ENCODE data around the gene ATP11A.

Gene ATP11A

GRCh38 chr13:112813552-112813951, 123.7 kb downstream of the ATP11A start:
- Histone ChIP-seq H2BK120ac (ENCODE audit: insufficient read depth, low read length, poor library complexity) (no peak overlapping the region), H4K91ac (ENCODE audit: low read depth, low read length) (no peak overlapping the region), H2BK12ac (ENCODE audit: low read length) (no peak overlapping the region), H3K14ac (ENCODE audit: low read length) (no peak overlapping the region), H2AFZ (ENCODE audit: insufficient read depth, low read length, poor library complexity) (no peak overlapping the region), H3K4me1 (ENCODE audit: control insufficient read depth in 1 of 2, insufficient read depth in 2 of 2, low read length in 2 of 2) (peaks cover 0 to 7% of the 10 kb centered on the region in 2 experiments), H3K79me2 (ENCODE audit: control insufficient read depth, insufficient read depth, low read length, poor library complexity) (no peaks in the 10 kb centered on the region), H3K23ac (ENCODE audit: low read length) (no peak overlapping the region), H2BK5ac (ENCODE audit: low read depth, low read length, poor library complexity) (no peak overlapping the region), H2AK5ac (ENCODE audit: low read length) (no peak overlapping the region), H3K9me3 (ENCODE audit: insufficient read depth, low read depth, low read length) (peaks cover 19% of the 10 kb centered on the region), H3K27me3 (ENCODE audit: insufficient read depth, low read length) (no peaks in the 10 kb centered on the region), H3K79me1 (ENCODE audit: low read length) (no peaks in the 10 kb centered on the region), H3K27ac (ENCODE audit: low read depth, low read length) (no peak overlapping the region), H3K36me3 (ENCODE audit: control insufficient read depth in 1 of 2, insufficient read depth in 2 of 2, low read length in 2 of 2) (peaks cover 33 to 40% of the 10 kb centered on the region in 2 experiments), H4K12ac (ENCODE audit: low read depth, low read length) (no peak overlapping the region), H3K9ac (ENCODE audit: low read length) (no peak overlapping the region), H4K8ac (ENCODE audit: low read depth, low read length) (no peak overlapping the region), H3K4me3 (ENCODE audit: low read depth, low read length) (no peak overlapping the region), H3K4ac (ENCODE audit: low read depth, low read length) (no peak overlapping the region), H3K4me2 (ENCODE audit: low read length) (no peak overlapping the region), H3K18ac (ENCODE audit: low read length) (no peak overlapping the region)
- WGBS (ENCODE audit: extremely low coverage, insufficient coverage, insufficient read length): no CpG with 5 or more reads among the region's 8 CpGs
- no peak for DNase-seq

GRCh38 chr13:112814905-112815585, 125.2 kb downstream of the ATP11A start:
- peaks cover 3 to 9% of the 10 kb centered on the region in 2 experiments for H3K4me1 ChIP-seq (ENCODE audit: control insufficient read depth in 1 of 2, insufficient read depth in 2 of 2, low read length in 2 of 2)
- H3K9me3 ChIP-seq (ENCODE audit: insufficient read depth, low read depth, low read length): peaks cover 20% of the 10 kb centered on the region
- H2BK5ac ChIP-seq (ENCODE audit: low read depth, low read length, poor library complexity): no peak overlapping the region
- H3K4me3 ChIP-seq (ENCODE audit: low read depth, low read length): no peak overlapping the region
- no peak overlapping the region for H2AFZ ChIP-seq (ENCODE audit: insufficient read depth, low read length, poor library complexity)
- no peaks in the 10 kb centered on the region for H3K79me1 ChIP-seq (ENCODE audit: low read length)
- WGBS (ENCODE audit: extremely low coverage, insufficient coverage, insufficient read length): no CpG with 5 or more reads among the region's 10 CpGs
- no peak overlapping the region for H2AK5ac ChIP-seq (ENCODE audit: low read length)
- H3K23ac ChIP-seq (ENCODE audit: low read length): no peak overlapping the region
- no peak overlapping the region for H4K91ac ChIP-seq (ENCODE audit: low read depth, low read length)
- no peak overlapping the region for H3K4me2 ChIP-seq (ENCODE audit: low read length)
- no peak overlapping the region for H2BK12ac ChIP-seq (ENCODE audit: low read length)
- DNase-seq: no peak
- H4K8ac ChIP-seq (ENCODE audit: low read depth, low read length): no peak overlapping the region
- H3K27me3 ChIP-seq (ENCODE audit: insufficient read depth, low read length): no peaks in the 10 kb centered on the region
- H4K12ac ChIP-seq (ENCODE audit: low read depth, low read length): no peak overlapping the region
- H3K14ac ChIP-seq (ENCODE audit: low read length): no peak overlapping the region
- no peak overlapping the region for H2BK120ac ChIP-seq (ENCODE audit: insufficient read depth, low read length, poor library complexity)
- no peak overlapping the region for H3K9ac ChIP-seq (ENCODE audit: low read length)
- no peak overlapping the region for H3K18ac ChIP-seq (ENCODE audit: low read length)
- no peak overlapping the region for H3K4ac ChIP-seq (ENCODE audit: low read depth, low read length)
- no peaks in the 10 kb centered on the region for H3K79me2 ChIP-seq (ENCODE audit: control insufficient read depth, insufficient read depth, low read length, poor library complexity)
- H3K36me3 ChIP-seq (ENCODE audit: control insufficient read depth in 1 of 2, insufficient read depth in 2 of 2, low read length in 2 of 2): peaks cover 37 to 44% of the 10 kb centered on the region in 2 experiments
- no peak overlapping the region for H3K27ac ChIP-seq (ENCODE audit: low read depth, low read length)

GRCh38 chr13:112815871-112816270, 126.0 kb downstream of the ATP11A start:
- H3K79me2 ChIP-seq (ENCODE audit: control insufficient read depth, insufficient read depth, low read length, poor library complexity): no peaks in the 10 kb centered on the region
- no peak overlapping the region for H4K8ac ChIP-seq (ENCODE audit: low read depth, low read length)
- H3K27me3 ChIP-seq (ENCODE audit: insufficient read depth, low read length): no peaks in the 10 kb centered on the region
- no peak overlapping the region for H2BK5ac ChIP-seq (ENCODE audit: low read depth, low read length, poor library complexity)
- peaks cover 20% of the 10 kb centered on the region for H3K9me3 ChIP-seq (ENCODE audit: insufficient read depth, low read depth, low read length)
- no peak overlapping the region for H2AK5ac ChIP-seq (ENCODE audit: low read length)
- peaks cover 3 to 9% of the 10 kb centered on the region in 2 experiments for H3K4me1 ChIP-seq (ENCODE audit: control insufficient read depth in 1 of 2, insufficient read depth in 2 of 2, low read length in 2 of 2)
- no peak overlapping the region for H3K4me3 ChIP-seq (ENCODE audit: low read depth, low read length)
- no peaks in the 10 kb centered on the region for H3K79me1 ChIP-seq (ENCODE audit: low read length)
- no peak overlapping the region for H3K18ac ChIP-seq (ENCODE audit: low read length)
- no peak overlapping the region for H3K23ac ChIP-seq (ENCODE audit: low read length)
- H4K12ac ChIP-seq (ENCODE audit: low read depth, low read length): no peak overlapping the region
- no peak overlapping the region for H3K4me2 ChIP-seq (ENCODE audit: low read length)
- no peak overlapping the region for H3K9ac ChIP-seq (ENCODE audit: low read length)
- H3K27ac ChIP-seq (ENCODE audit: low read depth, low read length): no peak overlapping the region
- H2BK120ac ChIP-seq (ENCODE audit: insufficient read depth, low read length, poor library complexity): no peak overlapping the region
- H3K14ac ChIP-seq (ENCODE audit: low read length): no peak overlapping the region
- H4K91ac ChIP-seq (ENCODE audit: low read depth, low read length): no peak overlapping the region
- no peak overlapping the region for H3K4ac ChIP-seq (ENCODE audit: low read depth, low read length)
- no peak for DNase-seq
- no peak overlapping the region for H2BK12ac ChIP-seq (ENCODE audit: low read length)
- no peak overlapping the region for H2AFZ ChIP-seq (ENCODE audit: insufficient read depth, low read length, poor library complexity)
- peaks cover 37 to 48% of the 10 kb centered on the region in 2 experiments for H3K36me3 ChIP-seq (ENCODE audit: control insufficient read depth in 1 of 2, insufficient read depth in 2 of 2, low read length in 2 of 2)
- no CpG with 5 or more reads among the region's 13 CpGs for WGBS (ENCODE audit: extremely low coverage, insufficient coverage, insufficient read length)

GRCh38 chr13:112818040-112818697, 128.3 kb downstream of the ATP11A start:
- Histone ChIP-seq H2AK5ac (ENCODE audit: low read length) (no peak overlapping the region), H3K79me2 (ENCODE audit: control insufficient read depth, insufficient read depth, low read length, poor library complexity) (no peaks in the 10 kb centered on the region), H3K23ac (ENCODE audit: low read length) (no peak overlapping the region), H3K4ac (ENCODE audit: low read depth, low read length) (no peak overlapping the region), H4K12ac (ENCODE audit: low read depth, low read length) (no peak overlapping the region), H3K14ac (ENCODE audit: low read length) (no peak overlapping the region), H3K4me3 (ENCODE audit: low read depth, low read length) (no peak overlapping the region), H3K4me2 (ENCODE audit: low read length) (no peak overlapping the region), H3K18ac (ENCODE audit: low read length) (no peak overlapping the region), H3K36me3 (ENCODE audit: control insufficient read depth in 1 of 2, insufficient read depth in 2 of 2, low read length in 2 of 2) (peaks cover 40 to 49% of the 10 kb centered on the region in 2 experiments), H3K4me1 (ENCODE audit: control insufficient read depth in 1 of 2, insufficient read depth in 2 of 2, low read length in 2 of 2) (peaks cover 3 to 8% of the 10 kb centered on the region in 2 experiments), H2BK5ac (ENCODE audit: low read depth, low read length, poor library complexity) (no peak overlapping the region), H2BK120ac (ENCODE audit: insufficient read depth, low read length, poor library complexity) (no peak overlapping the region), H3K9ac (ENCODE audit: low read length) (no peak overlapping the region), H3K27ac (ENCODE audit: low read depth, low read length) (no peak overlapping the region), H2AFZ (ENCODE audit: insufficient read depth, low read length, poor library complexity) (no peak overlapping the region), H4K8ac (ENCODE audit: low read depth, low read length) (no peak overlapping the region), H3K9me3 (ENCODE audit: insufficient read depth, low read depth, low read length) (peaks cover 20% of the 10 kb centered on the region), H3K79me1 (ENCODE audit: low read length) (no peaks in the 10 kb centered on the region), H2BK12ac (ENCODE audit: low read length) (no peak overlapping the region), H3K27me3 (ENCODE audit: insufficient read depth, low read length) (no peaks in the 10 kb centered on the region), H4K91ac (ENCODE audit: low read depth, low read length) (no peak overlapping the region)
- DNase-seq: no peak
- no CpG with 5 or more reads among the region's 38 CpGs for WGBS (ENCODE audit: extremely low coverage, insufficient coverage, insufficient read length)
